Measurements from ENCODE around the gene ARHGEF37.

The ARHGEF37 gene

GRCh38 chr5:149679876-149680809 is 98.8 kb downstream of the ARHGEF37 start:
- H3K9ac ChIP-seq (ENCODE audit: low read depth, low read length): no peak overlapping the region
- H4K20me1 ChIP-seq (ENCODE audit: insufficient read depth, low read length): no peaks in the 10 kb centered on the region
- H3K27ac ChIP-seq (ENCODE audit: low read length): no peak overlapping the region
- no peak overlapping the region for H3K4me3 ChIP-seq (ENCODE audit: low read depth in 1 of 2, low read length in 2 of 2)
- H3K27me3 ChIP-seq (ENCODE audit: insufficient read depth, low read length, poor library complexity): peaks cover 7% of the 10 kb centered on the region
- H3K79me2 ChIP-seq (ENCODE audit: insufficient read depth, low read length): no peaks in the 10 kb centered on the region
- TF ChIP-seq EZH2 (IDR thresholded peaks at IDR 0.05; ENCODE audit: borderline replicate concordance, low read depth, low read length, severe bottlenecking) (no peak), CTCF (IDR thresholded peaks at IDR 0.05; ENCODE audit: borderline replicate concordance, extremely low read depth, low read length, poor library complexity, severe bottlenecking) (no peak)
- H3K9me3 ChIP-seq (ENCODE audit: insufficient read depth, low read length, severe bottlenecking): no peaks in the 10 kb centered on the region
- H3K36me3 ChIP-seq (ENCODE audit: insufficient read depth, low read length): no peaks in the 10 kb centered on the region
- H2AFZ ChIP-seq (ENCODE audit: low read depth, low read length): no peak overlapping the region
- no peak for DNase-seq
- H3K4me2 ChIP-seq (ENCODE audit: insufficient read depth, low read length): no peak overlapping the region
- no peaks in the 10 kb centered on the region for H3K4me1 ChIP-seq (ENCODE audit: insufficient read depth, low read length)
- no peak for ATAC-seq (ENCODE audit: insufficient read depth, low read depth)

GRCh38 chr5:149680810-149681221 is 99.5 kb downstream of the ARHGEF37 start:
- Histone ChIP-seq H3K4me1 (ENCODE audit: insufficient read depth, low read length) (no peaks in the 10 kb centered on the region), H3K4me3 (ENCODE audit: low read depth in 1 of 2, low read length in 2 of 2) (no peak overlapping the region), H3K4me2 (ENCODE audit: insufficient read depth, low read length) (no peak overlapping the region), H3K27ac (ENCODE audit: low read length) (no peak overlapping the region), H3K27me3 (ENCODE audit: insufficient read depth, low read length, poor library complexity) (peaks cover 8% of the 10 kb centered on the region), H2AFZ (ENCODE audit: low read depth, low read length) (no peak overlapping the region), H3K9ac (ENCODE audit: low read depth, low read length) (no peak overlapping the region), H4K20me1 (ENCODE audit: insufficient read depth, low read length) (no peaks in the 10 kb centered on the region), H3K79me2 (ENCODE audit: insufficient read depth, low read length) (no peaks in the 10 kb centered on the region), H3K9me3 (ENCODE audit: insufficient read depth, low read length, severe bottlenecking) (no peaks in the 10 kb centered on the region), H3K36me3 (ENCODE audit: insufficient read depth, low read length) (no peaks in the 10 kb centered on the region)
- ATAC-seq (ENCODE audit: insufficient read depth, low read depth) (no peak), DNase-seq (no peak)
- TF ChIP-seq CTCF (IDR thresholded peaks at IDR 0.05; ENCODE audit: borderline replicate concordance, extremely low read depth, low read length, poor library complexity, severe bottlenecking) (no peak), EZH2 (IDR thresholded peaks at IDR 0.05; ENCODE audit: borderline replicate concordance, low read depth, low read length, severe bottlenecking) (no peak)

- H3K36me3 ChIP-seq (ENCODE audit: insufficient read depth, low read length): no peaks in the 10 kb centered on the region
- H3K4me2 ChIP-seq (ENCODE audit: insufficient read depth, low read length): no peak overlapping the region
- H3K9me3 ChIP-seq (ENCODE audit: insufficient read depth, low read length, severe bottlenecking): no peaks in the 10 kb centered on the region
- no peak overlapping the region for H3K27ac ChIP-seq (ENCODE audit: low read length)
- no peak for DNase-seq
- no peaks in the 10 kb centered on the region for H3K79me2 ChIP-seq (ENCODE audit: insufficient read depth, low read length)
- no peaks in the 10 kb centered on the region for H3K4me1 ChIP-seq (ENCODE audit: insufficient read depth, low read length)
- no peaks in the 10 kb centered on the region for H4K20me1 ChIP-seq (ENCODE audit: insufficient read depth, low read length)
- H2AFZ ChIP-seq (ENCODE audit: low read depth, low read length): no peak overlapping the region
- TF ChIP-seq CTCF (IDR thresholded peaks at IDR 0.05; ENCODE audit: borderline replicate concordance, extremely low read depth, low read length, poor library complexity, severe bottlenecking) (no peak), EZH2 (IDR thresholded peaks at IDR 0.05; ENCODE audit: borderline replicate concordance, low read depth, low read length, severe bottlenecking) (no peak)
- no peak for ATAC-seq (ENCODE audit: insufficient read depth, low read depth)
- H3K4me3 ChIP-seq (ENCODE audit: low read depth in 1 of 2, low read length in 2 of 2): no peak overlapping the region
- H3K27me3 ChIP-seq (ENCODE audit: insufficient read depth, low read length, poor library complexity): peaks cover 10% of the 10 kb centered on the region
- no peak overlapping the region for H3K9ac ChIP-seq (ENCODE audit: low read depth, low read length)
Measured at GRCh38 chr5:149681252-149681651, 100.0 kb downstream of the ARHGEF37 start.

Data from DND-41 (cell line).